Fibroblast of pulmonary artery (primary cell): Measurements from ENCODE around the gene PTPRD.
"Not testable (repeated sequence)": the region's sequence is repeated elsewhere in the genome, so short reads cannot be mapped to it uniquely, and the experiment has no call there.

Experiments used
- DNase-seq: peaks from one replicate; pipeline ENCODE4 v3.0.0-alpha.2; 2010; ENCODE audit warnings: low read depth
- H3K4me3 ChIP-seq: replicated peaks from 2 replicates; pipeline ENCODE4 v1.5.1; 2011; ENCODE audit warnings: low read depth, mild to moderate bottlenecking, control low read depth, low read length, moderate library complexity
- TF ChIP-seq, protein P1 (sequence below): IDR thresholded peaks from 2 replicates; pipeline ENCODE4 v1.5.1; 2011; ENCODE audit warnings: mild to moderate bottlenecking, control low read depth, low read length, inconsistent platforms; ENCODE audit errors: missing control alignments

The PTPRD gene

DNA sequence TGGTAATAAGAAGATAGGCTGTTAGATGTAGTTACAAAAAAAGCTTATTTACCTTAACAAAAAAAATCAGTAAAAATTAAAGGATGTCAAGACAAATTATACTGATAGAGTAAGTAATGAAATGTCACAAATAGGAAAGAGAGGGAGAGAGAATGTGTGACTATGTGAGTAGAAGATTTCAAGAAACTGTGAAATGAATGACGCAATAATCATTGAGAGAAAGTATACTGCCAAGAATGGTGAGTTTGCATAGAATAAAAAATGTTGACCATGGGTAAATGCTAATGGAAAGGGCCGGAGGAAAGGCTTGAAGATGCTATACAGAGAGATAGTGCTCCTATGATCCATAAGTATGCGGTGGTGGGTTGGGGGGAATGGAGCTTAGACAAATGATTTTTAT, 100.7 kb downstream of the PTPRD start:
- TF ChIP-seq, protein P1, sequence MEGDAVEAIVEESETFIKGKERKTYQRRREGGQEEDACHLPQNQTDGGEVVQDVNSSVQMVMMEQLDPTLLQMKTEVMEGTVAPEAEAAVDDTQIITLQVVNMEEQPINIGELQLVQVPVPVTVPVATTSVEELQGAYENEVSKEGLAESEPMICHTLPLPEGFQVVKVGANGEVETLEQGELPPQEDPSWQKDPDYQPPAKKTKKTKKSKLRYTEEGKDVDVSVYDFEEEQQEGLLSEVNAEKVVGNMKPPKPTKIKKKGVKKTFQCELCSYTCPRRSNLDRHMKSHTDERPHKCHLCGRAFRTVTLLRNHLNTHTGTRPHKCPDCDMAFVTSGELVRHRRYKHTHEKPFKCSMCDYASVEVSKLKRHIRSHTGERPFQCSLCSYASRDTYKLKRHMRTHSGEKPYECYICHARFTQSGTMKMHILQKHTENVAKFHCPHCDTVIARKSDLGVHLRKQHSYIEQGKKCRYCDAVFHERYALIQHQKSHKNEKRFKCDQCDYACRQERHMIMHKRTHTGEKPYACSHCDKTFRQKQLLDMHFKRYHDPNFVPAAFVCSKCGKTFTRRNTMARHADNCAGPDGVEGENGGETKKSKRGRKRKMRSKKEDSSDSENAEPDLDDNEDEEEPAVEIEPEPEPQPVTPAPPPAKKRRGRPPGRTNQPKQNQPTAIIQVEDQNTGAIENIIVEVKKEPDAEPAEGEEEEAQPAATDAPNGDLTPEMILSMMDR, result no peak
- no peak overlapping the region for H3K4me3 ChIP-seq
- DNase-seq, result no peak

DNA sequence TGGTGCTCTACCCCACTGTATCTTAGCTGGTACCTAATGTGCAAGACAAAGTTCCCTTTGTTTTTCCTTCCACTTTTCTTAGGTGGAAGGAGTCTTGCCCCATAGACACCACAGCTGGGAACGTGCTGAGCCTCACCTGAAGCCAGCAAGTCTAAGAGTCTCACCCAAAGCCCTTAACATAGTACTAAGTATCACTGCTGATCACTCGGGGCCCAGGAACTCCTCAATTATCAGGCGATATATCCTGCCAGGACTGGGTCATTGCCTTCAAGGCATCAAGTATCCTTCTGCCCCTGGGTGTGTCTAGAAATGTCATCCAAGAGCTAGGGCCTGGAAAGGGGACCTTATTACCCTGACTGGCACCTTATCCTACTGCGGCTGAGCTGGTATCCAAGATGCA, 123.9 kb downstream of the PTPRD start:
- no peak overlapping the region for H3K4me3 ChIP-seq
- TF ChIP-seq, protein P1, result no peak
- no peak for DNase-seq

DNA sequence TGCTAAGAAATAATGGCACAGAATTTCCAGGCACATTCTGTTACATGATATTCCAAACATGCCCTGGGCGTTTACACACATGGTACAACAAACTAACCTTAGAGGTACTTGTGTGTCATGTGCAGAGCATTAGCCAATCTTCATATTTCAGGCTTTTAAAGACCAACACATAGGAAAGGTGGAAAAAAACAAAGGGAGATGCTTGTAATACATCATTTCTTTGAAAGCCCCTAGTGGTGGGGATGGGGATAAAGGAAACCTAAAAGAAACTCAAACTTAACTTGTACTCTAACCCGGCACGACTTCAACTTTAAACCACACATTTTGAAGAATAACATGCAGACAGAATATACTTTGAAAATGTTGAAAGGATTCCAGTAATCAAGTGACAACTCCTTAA, 133.6 kb downstream of the PTPRD start:
- TF ChIP-seq, protein P1, result peak; percentile 13
- DNase-seq, result no peak
- H3K4me3 ChIP-seq, result no peak overlapping the region

DNA sequence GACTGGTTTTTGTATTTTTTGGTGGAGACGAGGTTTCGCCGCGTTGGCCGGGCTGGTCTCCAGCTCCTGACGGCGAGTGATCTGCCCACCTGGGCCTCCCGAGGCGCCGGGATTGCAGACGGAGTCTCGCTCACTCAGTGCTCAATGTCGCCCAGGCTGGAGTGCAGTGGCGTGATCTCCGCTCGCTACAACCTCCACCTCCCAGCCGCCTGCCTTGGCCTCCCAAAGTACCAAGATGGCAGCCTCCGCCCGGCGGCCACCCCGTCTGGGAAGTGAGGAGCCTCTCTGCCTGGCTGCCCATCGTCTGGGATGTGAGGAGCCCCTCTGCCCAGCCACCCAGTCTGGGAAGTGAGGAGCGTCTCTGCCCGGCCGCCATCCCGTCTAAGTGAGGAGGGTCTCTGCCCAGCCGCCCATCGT, 163.6 kb downstream of the PTPRD start:
- not testable (repeated sequence) for DNase-seq, H3K4me3 ChIP-seq

DNA sequence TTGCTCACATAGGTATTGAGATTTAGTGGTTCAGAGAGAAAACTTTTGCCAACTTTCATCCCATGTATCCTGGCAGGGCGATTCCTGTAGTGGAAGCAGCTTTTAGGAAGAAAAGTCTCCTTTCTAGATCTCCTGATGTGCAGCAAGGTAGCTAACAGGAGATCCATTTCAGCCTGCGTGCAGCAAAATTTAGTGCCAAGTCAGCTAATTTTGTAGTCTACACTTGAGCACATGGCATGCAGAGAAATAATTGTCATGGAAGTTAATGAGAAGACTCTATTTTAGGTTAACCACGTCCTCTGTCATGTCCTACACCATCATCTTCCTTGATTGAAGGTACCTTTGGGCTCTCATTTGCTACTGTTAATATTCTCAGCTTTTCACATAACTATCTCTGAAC, 165.8 kb downstream of the PTPRD start:
- TF ChIP-seq, protein P1, result no peak
- H3K4me3 ChIP-seq, result no peak overlapping the region
- no peak for DNase-seq

DNA sequence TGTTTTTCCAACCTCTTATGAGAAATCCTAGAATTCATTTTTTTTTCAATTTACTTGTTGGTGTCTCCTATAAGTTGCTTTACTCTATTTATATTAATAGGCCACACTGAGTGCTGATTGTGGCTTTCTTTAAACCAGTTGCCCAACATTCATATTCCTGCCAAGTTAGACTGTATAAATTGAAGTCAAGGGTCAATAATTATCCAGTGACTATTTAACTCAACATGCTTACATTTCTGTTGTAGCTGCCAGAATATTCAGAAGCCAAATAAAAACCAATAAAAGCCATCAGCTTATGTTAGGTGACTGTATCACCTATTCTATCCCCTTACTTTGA, 169.0 kb downstream of the PTPRD start:
- TF ChIP-seq, protein P1, result no peak
- no peak overlapping the region for H3K4me3 ChIP-seq
- no peak for DNase-seq

DNA sequence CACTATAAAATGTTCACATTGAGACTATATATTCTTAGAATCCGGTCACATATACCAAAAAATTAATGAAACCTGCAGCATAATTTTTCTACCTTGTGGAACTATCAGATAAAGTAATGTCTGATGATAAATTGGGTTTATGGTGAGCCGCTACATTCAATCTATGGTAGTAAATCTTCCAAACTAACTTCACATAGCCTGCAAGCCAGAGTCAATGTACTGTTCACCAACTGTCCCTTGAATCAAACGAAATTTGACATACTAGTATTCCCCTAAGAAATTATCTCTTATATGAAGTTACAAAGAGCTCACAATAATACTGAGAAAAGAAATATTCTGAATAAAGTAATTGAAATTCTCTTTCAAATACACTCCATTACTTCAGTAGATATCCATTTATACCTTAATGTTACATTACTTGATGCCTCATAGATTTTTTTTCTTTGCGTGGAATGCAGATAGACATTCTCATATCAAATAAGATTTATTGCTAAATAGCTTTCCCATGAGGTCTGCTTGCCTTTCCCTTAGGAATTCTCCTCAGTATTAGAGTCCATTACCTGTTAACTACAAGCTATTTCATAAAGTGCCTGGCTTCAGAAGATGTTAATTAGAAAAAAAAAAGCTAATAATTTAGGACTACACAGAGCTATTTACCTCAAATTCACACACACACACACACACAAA, 169.5 kb downstream of the PTPRD start:
- no peak overlapping the region for H3K4me3 ChIP-seq
- TF ChIP-seq, protein P1, result no peak
- DNase-seq, result no peak
